MM.1S (cell line): ENCODE results near the gene NFE2.

Experiments used
- DNase-seq: peaks from one replicate; pipeline ENCODE4 v3.0.0-alpha.2; 2015
- H2AFZ ChIP-seq: fragments of 300-600 bp; sonication (generic); 2 replicates; pipeline ENCODE4 v1.6.0; 2016; ENCODE audit warnings: antibody characterized with exemption, low read length
- H3F3A ChIP-seq: fragments of 300-600 bp; sonication (generic); 2 replicates; pipeline ENCODE4 v1.6.1; 2016; ENCODE audit warnings: mild to moderate bottlenecking, antibody characterized with exemption, low read length, moderate library complexity, mixed read lengths; ENCODE audit not compliant: insufficient read depth
- H3K27ac ChIP-seq: fragments of 300-600 bp; sonication (generic); 2 replicates; pipeline ENCODE4 v1.5.1; 2016; ENCODE audit warnings: mild to moderate bottlenecking, low read length
- H3K27me3 ChIP-seq: fragments of 300-600 bp; sonication (generic); replicated peaks from 2 replicates; pipeline ENCODE4 v1.6.0; 2016; ENCODE audit warnings: low read length; ENCODE audit not compliant: insufficient read depth
- H3K36me3 ChIP-seq: fragments of 300-600 bp; sonication (generic); replicated peaks from 2 replicates; pipeline ENCODE4 v1.6.1; 2016; ENCODE audit warnings: mild to moderate bottlenecking, low read length, mixed read lengths; ENCODE audit not compliant: insufficient read depth
- H3K4me1 ChIP-seq: fragments of 300-600 bp; sonication (generic); 2 replicates; pipeline ENCODE4 v1.6.1; 2016; ENCODE audit warnings: low read length, mixed read lengths
- H3K4me2 ChIP-seq: fragments of 300-600 bp; sonication (generic); 2 replicates; pipeline ENCODE4 v1.6.0; 2016; ENCODE audit warnings: low read depth, low read length
- H3K4me3 ChIP-seq: fragments of 300-600 bp; sonication (generic); 2 replicates; pipeline ENCODE4 v1.5.1; 2016; ENCODE audit warnings: low read length, mixed read lengths
- H3K79me2 ChIP-seq: fragments of 300-600 bp; sonication (generic); 2 replicates; pipeline ENCODE4 v1.6.1; 2016; ENCODE audit warnings: mixed run types, low read length, mixed read lengths
- H3K9ac ChIP-seq: fragments of 300-600 bp; sonication (generic); 2 replicates; pipeline ENCODE4 v1.6.1; 2016; ENCODE audit warnings: low read length, mixed read lengths
- H3K9me2 ChIP-seq: fragments of 300-600 bp; sonication (generic); replicated peaks from 2 replicates; pipeline ENCODE4 v1.6.1; 2016; ENCODE audit warnings: mild to moderate bottlenecking, low read length, mixed read lengths; ENCODE audit not compliant: insufficient read depth
- H3K9me3 ChIP-seq: fragments of 300-600 bp; sonication (generic); replicated peaks from 2 replicates; pipeline ENCODE4 v1.6.1; 2016; ENCODE audit warnings: mild to moderate bottlenecking, low read length, mixed read lengths; ENCODE audit not compliant: insufficient read depth
- H4K20me1 ChIP-seq: fragments of 300-600 bp; sonication (generic); 2 replicates; pipeline ENCODE4 v1.6.1; 2016; ENCODE audit warnings: mild to moderate bottlenecking, low read length, moderate library complexity, mixed read lengths; ENCODE audit not compliant: insufficient read depth
- EZH2 ChIP-seq: fragments of 300-600 bp; sonication (generic); optimal IDR thresholded peaks from 2 replicates; pipeline ENCODE3; 2017; ENCODE audit warnings: low read depth, mild to moderate bottlenecking, antibody characterized with exemption, low read length, mixed read lengths
- EZH2phosphoT487 ChIP-seq: fragments of 300-600 bp; sonication (generic); IDR thresholded peaks from 2 replicates; pipeline ENCODE4 v1.6.1; 2018; ENCODE audit warnings: antibody characterized with exemption, low read length
- TF ChIP-seq, protein P1 (sequence below): fragments of 300-600 bp; sonication (generic); IDR thresholded peaks from 2 replicates; pipeline ENCODE4 v1.5.1; 2016; ENCODE audit warnings: antibody characterized with exemption, low read length, mixed read lengths

The NFE2 gene

DNA sequence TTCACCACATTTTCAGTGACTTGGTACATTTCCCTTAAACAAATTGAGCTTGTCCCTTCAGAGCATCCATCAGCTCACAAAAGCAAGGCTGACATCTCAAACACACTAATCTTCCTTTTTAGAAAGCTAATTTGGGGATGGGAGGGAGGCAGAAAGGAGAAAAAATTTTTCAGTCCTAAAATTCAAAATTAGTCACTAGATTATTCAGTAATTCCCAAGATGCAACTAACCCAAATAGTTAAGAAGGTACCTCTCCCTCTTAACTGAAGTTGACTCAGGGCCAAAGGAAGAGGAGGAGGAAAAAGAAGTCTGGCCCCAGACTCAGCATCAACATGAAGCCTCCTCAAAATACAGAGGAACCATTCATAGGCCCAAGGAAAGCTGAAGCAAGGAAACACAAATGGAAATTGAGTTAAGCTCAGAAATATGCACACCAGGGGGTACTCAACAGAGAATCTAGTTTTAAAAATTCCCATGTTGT, 42.6 kb downstream of the NFE2 start:
- H2AFZ ChIP-seq, result no peak overlapping the region
- no peaks in the 10 kb centered on the region for H3F3A ChIP-seq
- H3K9me3 ChIP-seq, result no peaks in the 10 kb centered on the region
- no peak overlapping the region for H3K4me2 ChIP-seq
- no peak overlapping the region for H3K4me3 ChIP-seq
- H3K9ac ChIP-seq, result no peak overlapping the region
- no peaks in the 10 kb centered on the region for H4K20me1 ChIP-seq
- no peaks in the 10 kb centered on the region for H3K9me2 ChIP-seq
- no peak for DNase-seq
- H3K27ac ChIP-seq, result no peak overlapping the region
- H3K79me2 ChIP-seq, result peaks cover 50% of the 10 kb centered on the region
- peaks cover 11% of the 10 kb centered on the region; the same call in 1 of the 2 replicates for H3K36me3 ChIP-seq
- peaks cover 6% of the 10 kb centered on the region; the same call in 1 of the 2 replicates for H3K4me1 ChIP-seq
- no peak for TF ChIP-seq EZH2
- TF ChIP-seq, protein P1, sequence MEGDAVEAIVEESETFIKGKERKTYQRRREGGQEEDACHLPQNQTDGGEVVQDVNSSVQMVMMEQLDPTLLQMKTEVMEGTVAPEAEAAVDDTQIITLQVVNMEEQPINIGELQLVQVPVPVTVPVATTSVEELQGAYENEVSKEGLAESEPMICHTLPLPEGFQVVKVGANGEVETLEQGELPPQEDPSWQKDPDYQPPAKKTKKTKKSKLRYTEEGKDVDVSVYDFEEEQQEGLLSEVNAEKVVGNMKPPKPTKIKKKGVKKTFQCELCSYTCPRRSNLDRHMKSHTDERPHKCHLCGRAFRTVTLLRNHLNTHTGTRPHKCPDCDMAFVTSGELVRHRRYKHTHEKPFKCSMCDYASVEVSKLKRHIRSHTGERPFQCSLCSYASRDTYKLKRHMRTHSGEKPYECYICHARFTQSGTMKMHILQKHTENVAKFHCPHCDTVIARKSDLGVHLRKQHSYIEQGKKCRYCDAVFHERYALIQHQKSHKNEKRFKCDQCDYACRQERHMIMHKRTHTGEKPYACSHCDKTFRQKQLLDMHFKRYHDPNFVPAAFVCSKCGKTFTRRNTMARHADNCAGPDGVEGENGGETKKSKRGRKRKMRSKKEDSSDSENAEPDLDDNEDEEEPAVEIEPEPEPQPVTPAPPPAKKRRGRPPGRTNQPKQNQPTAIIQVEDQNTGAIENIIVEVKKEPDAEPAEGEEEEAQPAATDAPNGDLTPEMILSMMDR, result no peak
- no peak for TF ChIP-seq EZH2phosphoT487
- H3K27me3 ChIP-seq, result no peaks in the 10 kb centered on the region

DNA sequence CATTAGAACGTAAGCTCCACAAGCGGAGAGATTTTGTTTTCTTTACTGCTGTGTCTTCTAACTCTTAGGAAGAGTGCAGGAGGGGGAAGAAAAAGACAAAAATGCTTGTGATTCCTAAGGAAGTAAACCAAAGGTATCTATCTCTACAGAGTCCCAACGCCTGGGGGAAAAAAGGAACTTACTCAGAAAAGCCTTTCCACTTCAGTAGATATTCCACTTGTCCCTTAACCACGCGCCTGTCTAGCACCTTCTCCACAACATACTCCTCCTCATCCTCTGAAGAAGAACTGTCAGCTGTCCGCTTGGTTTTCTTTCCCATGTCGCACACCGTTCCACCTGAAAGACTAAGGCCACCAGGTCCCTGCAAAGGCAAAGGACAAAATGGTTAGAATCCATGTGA, 43.5 kb downstream of the NFE2 start:
- Histone ChIP-seq H3F3A (0 out of 2 replicates have a peak, but pooled peaks cover under 1% of the 10 kb centered on the region), H3K36me3 (peaks cover 11% of the 10 kb centered on the region; the same call in 1 of the 2 replicates), H3K4me2 (no peak overlapping the region)

DNA sequence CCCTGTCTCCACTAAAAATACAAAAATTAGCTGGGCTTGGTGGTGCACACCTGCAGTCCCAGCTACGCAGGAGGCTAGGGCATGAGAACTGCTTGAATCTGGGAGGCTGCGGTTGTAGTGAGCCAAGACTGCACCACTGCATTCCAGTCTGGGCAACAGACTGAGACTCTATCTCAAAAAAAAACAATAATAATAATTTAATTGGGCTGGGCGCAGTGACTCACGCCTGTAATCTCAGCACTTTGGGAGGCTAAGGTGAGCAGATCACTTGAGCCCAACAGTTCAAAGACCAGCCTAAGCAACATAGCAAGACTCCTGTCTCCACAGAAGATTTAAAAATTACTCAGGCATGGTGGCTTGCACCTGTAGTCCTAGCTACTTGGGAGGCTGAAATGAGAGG, 47.6 kb downstream of the NFE2 start:
- peaks cover 11% of the 10 kb centered on the region; the same call in 1 of the 2 replicates for H3K36me3 ChIP-seq
- no peak overlapping the region for H3K4me2 ChIP-seq
- H3F3A ChIP-seq, result 0 out of 2 replicates have a peak, but pooled peaks cover 4% of the 10 kb centered on the region
- H2AFZ ChIP-seq, result no peak overlapping the region
- no peaks in the 10 kb centered on the region for H3K9me3 ChIP-seq
- H3K27ac ChIP-seq, result no peak overlapping the region
- H3K4me3 ChIP-seq, result no peak overlapping the region
- DNase-seq, result no peak
- H3K9ac ChIP-seq, result no peak overlapping the region
- peaks cover 29% of the 10 kb centered on the region for H3K79me2 ChIP-seq
- H3K27me3 ChIP-seq, result no peaks in the 10 kb centered on the region
- no peaks in the 10 kb centered on the region for H3K9me2 ChIP-seq
- H3K4me1 ChIP-seq, result no peaks in the 10 kb centered on the region
- TF ChIP-seq, protein P1, result no peak
- no peak for TF ChIP-seq EZH2phosphoT487
- no peak for TF ChIP-seq EZH2
- no peaks in the 10 kb centered on the region for H4K20me1 ChIP-seq

More for the DNA sequence above, 43.5 kb downstream of the NFE2 start:
- Histone ChIP-seq H3K9me3 (no peaks in the 10 kb centered on the region), H4K20me1 (no peaks in the 10 kb centered on the region), H2AFZ (no peak overlapping the region), H3K9ac (no peak overlapping the region), H3K4me3 (no peak overlapping the region), H3K79me2 (peaks cover 47% of the 10 kb centered on the region), H3K9me2 (no peaks in the 10 kb centered on the region), H3K27ac (no peak overlapping the region), H3K4me1 (peaks cover 6% of the 10 kb centered on the region; the same call in 1 of the 2 replicates), H3K27me3 (no peaks in the 10 kb centered on the region)
- DNase-seq, result no peak
- TF ChIP-seq, protein P1, result no peak
- no peak for TF ChIP-seq EZH2
- TF ChIP-seq EZH2phosphoT487, result no peak
